ENCODE measurements around the gene CEP72. TPM values are rescaled to one million over a fixed set of nuclear protein-coding genes. Genes with fewer than 3 reads are reported as not detected.
"Not testable (repeated sequence)": the region's sequence is repeated elsewhere in the genome, so short reads cannot be mapped to it uniquely, and the experiment has no call there.

CEP72 gene
- total and polyA plus RNA-seq, 2 donors (not counting 1 experiment from before 2014, with no cell fraction given): 7.7 to 32.9 TPM

- H3K9ac ChIP-seq (ENCODE audit: low read length); H3K27me3 Mint-ChIP-seq; DNase-seq; CTCF ChIA-PET; H3K27ac ChIP-seq (ENCODE audit: low read length in 2 of 2); H3K36me3 ChIP-seq (replicated peaks in 1 of 2; ENCODE audit: control extremely low read depth in 1 of 2, control insufficient read depth in 1 of 2, extremely low read depth in 1 of 2, insufficient read depth in 2 of 2, low read length in 1 of 2); H2AFZ ChIP-seq (ENCODE audit: insufficient read depth, low read depth, low read length, poor library complexity, severe bottlenecking); H3K9me3 Mint-ChIP-seq (ENCODE audit: insufficient read depth); intact Hi-C loops (cut with micrococcal nuclease); H3K27me3 ChIP-seq (replicated peaks in 1 of 4; ENCODE audit: control extremely low read depth in 1 of 4, control insufficient read depth in 3 of 4, insufficient read depth in 4 of 4, low read length in 3 of 4); H3K27ac Mint-ChIP-seq; H3K79me2 ChIP-seq (ENCODE audit: control insufficient read depth, insufficient read depth, low read length); POLR2A ChIA-PET; H3K9me3 ChIP-seq (ENCODE audit: control extremely low read depth in 1 of 3, control insufficient read depth in 2 of 3, insufficient read depth in 1 of 3, low read length in 2 of 3); H3K4me2 ChIP-seq (replicated peaks; ENCODE audit: low read depth, low read length, poor library complexity, severe bottlenecking); H3K4me3 Mint-ChIP-seq; H3K4me1 Mint-ChIP-seq; H4K20me1 ChIP-seq (ENCODE audit: control insufficient read depth, insufficient read depth, low read length, poor library complexity, severe bottlenecking); ATAC-seq (ENCODE audit: low read depth); H3K4me3 ChIP-seq (ENCODE audit: control extremely low read depth in 1 of 5, extremely low read depth in 1 of 5, insufficient read depth in 1 of 5, low read depth in 2 of 5, low read length in 4 of 5): not testable (repeated sequence)
- peaks cover 8 to 10% of the 10 kb centered on the region in 2 donors for H3K4me1 ChIP-seq (ENCODE audit: control insufficient read depth in 2 of 2, insufficient read depth in 2 of 2, low read length in 2 of 2)
- 87% methylated on average over 10 of the region's 21 CpGs for WGBS (ENCODE audit: insufficient coverage)
Observed at GRCh38 chr5:696753-697702, 84.9 kb downstream of the CEP72 start.

Other genes starting within 250 kb of the CEP72 start
- gene EXOC3, start 169.2 kb upstream of the CEP72 start, total RNA-seq: 92.6 and 97.1 TPM in 2 replicates
- 44.0 and 57.2 TPM in 2 replicates for gene EXOC3, start 169.2 kb upstream of the CEP72 start, polyA plus RNA-seq
- 0.84 and 1.3 TPM in 2 replicates for gene SLC9A3, start 87.9 kb upstream of the CEP72 start, total RNA-seq
- 1.2 and 2.0 TPM in 2 replicates for gene SLC9A3, start 87.9 kb upstream of the CEP72 start, polyA plus RNA-seq
- 0.07 TPM in 1 of 2 replicates, not detected in the other for gene TPPP, start 81.0 kb downstream of the CEP72 start, total RNA-seq
- gene TPPP, start 81.0 kb downstream of the CEP72 start, polyA plus RNA-seq: 0.06 and 0.12 TPM in 2 replicates
- 0.10 and 0.52 TPM in 2 replicates for gene ZDHHC11B, start 172.4 kb downstream of the CEP72 start, total RNA-seq
- gene ZDHHC11B, start 172.4 kb downstream of the CEP72 start, polyA plus RNA-seq: 0.27 TPM in 1 of 2 replicates, not detected in the other
- gene ZDHHC11, start 238.6 kb downstream of the CEP72 start, total RNA-seq: 1.7 and 3.0 TPM in 2 replicates
- gene ZDHHC11, start 238.6 kb downstream of the CEP72 start, polyA plus RNA-seq: 0.69 and 1.2 TPM in 2 replicates

Data from B cell (primary cell).